Left lung (tissue), 10 donors: Measurements from ENCODE around the gene TENM4. TPM values are rescaled to one million over a fixed set of nuclear protein-coding genes. Genes with fewer than 3 reads are reported as not detected.

Experiments used
- ATAC-seq: fragments of 200-7000 bp; cut with Tn5 transposase; one replicate; pipeline ENCODE4 v1.9.1; 2020; ENCODE audit warnings: moderate library complexity
- DNase-seq, 4 donors: peaks; one replicate each; pipeline ENCODE4 v3.0.0-alpha.2; 2013 to 2020
- H3K27ac ChIP-seq, 2 donors: fragments of 200-600 bp; sonication (generic) in 1 of 2; one replicate each; pipeline versions ENCODE4 v1.5.0 to v1.8.0; 2020 to 2021
- H3K27me3 ChIP-seq, 2 donors: fragments of 200-600 bp; sonication (generic) in 1 of 2; one replicate each; pipeline versions ENCODE4 v1.5.0 to v1.8.0; 2020 to 2021
- H3K36me3 ChIP-seq, 2 donors: fragments of 200-600 bp; sonication (generic) in 1 of 2; one replicate each; pipeline versions ENCODE4 v1.5.0 to v1.8.0; 2020 to 2021
- H3K4me1 ChIP-seq, 2 donors: fragments of 200-600 bp; one replicate each; pipeline ENCODE4 v1.8.0; 2021
- H3K4me3 ChIP-seq, 2 donors: fragments of 200-600 bp; sonication (generic) in 1 of 2; one replicate each; pipeline versions ENCODE4 v1.5.0 to v1.8.0; 2020 to 2021; ENCODE audit warnings: mild to moderate bottlenecking in 1 of 2
- H3K9me3 ChIP-seq, 2 donors: fragments of 200-600 bp; sonication (generic) in 1 of 2; one replicate each; pipeline versions ENCODE4 v1.5.0 to v1.8.0; 2020 to 2021
- CTCF ChIP-seq, 2 donors: fragments of 200-600 bp; sonication (generic) in 1 of 2; IDR thresholded peaks; one replicate each; pipeline versions ENCODE4 v1.5.0 to v1.8.0; 2021; ENCODE audit warnings: antibody characterized with exemption in 2 of 2
- intact Hi-C, 2 donors: fragments of 100-400 bp; cut with DNase I; formaldehyde crosslinking; loops; one replicate each; pipeline versions ENCODE4 v1.11.2 to v1.14.2; 2022
- polyA plus RNA-seq, 6 donors: library from polyadenylated mRNA; unstranded; fragments of 120-200 nt; gene quantifications; one replicate each; pipeline ENCODE4 v1.2.1, GENCODE V29; 2013; ENCODE audit not compliant: insufficient read length in 6 of 6
- total RNA-seq, 2 donors: library from RNA; stranded (reverse); fragmentation: NEBNext Ultra II Directional; extraction: Animal tissue kit (Norgen Biotek cat#: 25700); gene quantifications; one replicate each; pipeline ENCODE4 v1.2.1, GENCODE V29; 2021
- donor health status: DM: no; HTN: yes; CAD: no.
- donor health status: DM: no; HTN: no; CAD: no.

TENM4 gene
- total and polyA plus RNA-seq, 8 donors: 3.4 to 7.1 (median 5.2) TPM

GRCh38 chr11:78932757-78933156 lies 508.1 kb downstream of the TENM4 start:
- Histone ChIP-seq H3K9me3 (no peaks in the 10 kb centered on the region), H3K27ac (no peak overlapping the region), H3K36me3 (no peaks in the 10 kb centered on the region), H3K27me3 (peaks cover 0 to 5% of the 10 kb centered on the region in 2 donors), H3K4me3 (no peak overlapping the region), H3K4me1 (no peaks in the 10 kb centered on the region)
- ATAC-seq: no peak
- DNase-seq: peak in 1 of 4 donors; percentile 71
- no peak for TF ChIP-seq CTCF (IDR thresholded peaks at IDR 0.05)
- intact Hi-C loops: no loop called here

GRCh38 chr11:78931891-78932290 lies 508.9 kb downstream of the TENM4 start:
- no peaks in the 10 kb centered on the region for H3K4me1 ChIP-seq
- H3K4me3 ChIP-seq: no peak overlapping the region
- no peak overlapping the region for H3K27ac ChIP-seq
- no peaks in the 10 kb centered on the region for H3K9me3 ChIP-seq
- DNase-seq (no peak), ATAC-seq (peak; percentile 66)
- intact Hi-C loops: no loop called here
- TF ChIP-seq CTCF (IDR thresholded peaks at IDR 0.05): no peak
- no peaks in the 10 kb centered on the region for H3K36me3 ChIP-seq
- H3K27me3 ChIP-seq: peaks cover 0 to 5% of the 10 kb centered on the region in 2 donors

- intact Hi-C loops: no loop called here
- H3K4me3 ChIP-seq: no peak overlapping the region
- DNase-seq (no peak), ATAC-seq (no peak)
- no peak for TF ChIP-seq CTCF (IDR thresholded peaks at IDR 0.05)
- H3K27ac ChIP-seq: no peak overlapping the region
- H3K4me1 ChIP-seq: no peaks in the 10 kb centered on the region
- H3K27me3 ChIP-seq: peaks cover 0 to 5% of the 10 kb centered on the region in 2 donors
- H3K9me3 ChIP-seq: no peaks in the 10 kb centered on the region
- H3K36me3 ChIP-seq: no peaks in the 10 kb centered on the region
These were observed 509.9 kb downstream of the TENM4 start for GRCh38 chr11:78930810-78931523.

- no peaks in the 10 kb centered on the region for H3K36me3 ChIP-seq
- no peak overlapping the region for H3K4me3 ChIP-seq
- H3K27me3 ChIP-seq: peaks cover 0 to 5% of the 10 kb centered on the region in 2 donors
- ATAC-seq: no peak
- DNase-seq: no peak
- H3K4me1 ChIP-seq: no peaks in the 10 kb centered on the region
- no peak overlapping the region for H3K27ac ChIP-seq
- intact Hi-C loops: no loop called here
- no peak for TF ChIP-seq CTCF (IDR thresholded peaks at IDR 0.05)
- no peaks in the 10 kb centered on the region for H3K9me3 ChIP-seq
These were observed 511.0 kb downstream of the TENM4 start for GRCh38 chr11:78929906-78930220.

- DNase-seq (no peak), ATAC-seq (no peak)
- intact Hi-C loops: no loop called here
- no peak for TF ChIP-seq CTCF (IDR thresholded peaks at IDR 0.05)
- Histone ChIP-seq H3K36me3 (no peaks in the 10 kb centered on the region), H3K27ac (no peak overlapping the region), H3K27me3 (peaks cover 0 to 5% of the 10 kb centered on the region in 2 donors), H3K9me3 (no peaks in the 10 kb centered on the region), H3K4me3 (no peak overlapping the region), H3K4me1 (no peaks in the 10 kb centered on the region)
These were observed 511.5 kb downstream of the TENM4 start for GRCh38 chr11:78929207-78929905.
